Prostate gland (tissue), 2 donors: ENCODE results near the gene OTUD7B. TPM values are rescaled to one million over a fixed set of nuclear protein-coding genes. Genes with fewer than 3 reads are reported as not detected.

Experiments used
- DNase-seq: peaks from one replicate; pipeline ENCODE4 v3.0.0-alpha.2; 2019; ENCODE audit warnings: low spot score
- H3K27ac ChIP-seq, 2 donors: fragments of 200-600 bp; sonication (generic); 2 replicates each; pipeline ENCODE4 v1.5.1; 2017 to 2019
- H3K27me3 ChIP-seq: fragments of 200-600 bp; sonication (generic); replicated peaks from 2 replicates; pipeline ENCODE4 v1.5.1; 2019; ENCODE audit not compliant: insufficient read depth
- H3K36me3 ChIP-seq, 2 donors: fragments of 200-600 bp; sonication (generic); 1 replicate in 1 of 2; 2 replicates in 1 of 2; pipeline versions ENCODE4 v1.5.1 to v1.8.1; 2017 to 2019
- H3K4me1 ChIP-seq: fragments of 200-600 bp; sonication (generic); replicated peaks from 2 replicates; pipeline ENCODE4 v1.5.1; 2019
- H3K4me3 ChIP-seq, 2 donors: fragments of 200-600 bp; sonication (generic); 2 replicates each; pipeline ENCODE4 v1.5.1; 2017 to 2019
- H3K9me3 ChIP-seq: fragments of 200-600 bp; sonication (generic); 2 replicates; pipeline ENCODE4 v1.5.1; 2017
- POLR2A ChIP-seq: fragments of 450-650 bp; IDR thresholded peaks from one replicate; pipeline ENCODE4 v1.6.1; 2016; ENCODE audit warnings: antibody characterized with exemption, mild to moderate bottlenecking
- POLR2AphosphoS5 ChIP-seq: sonication (generic); formaldehyde crosslinking; IDR thresholded peaks from one replicate; pipeline ENCODE4 v1.6.1; 2017; ENCODE audit warnings: antibody characterized with exemption
- WGBS: methylation state at CpG from one replicate; pipeline ENCODE4 v1.1.5; 2018; 5-methylcytosine and 5-hydroxymethylcytosine counted together
- intact Hi-C: fragments of 100-400 bp; cut with DNase I; formaldehyde crosslinking; loops from one replicate; pipeline ENCODE4 v1.14.2; 2022
- total RNA-seq, 2 donors: library from RNA; depleted of rRNA; stranded (reverse); fragments of >200 nt; gene quantifications; one replicate each; pipeline ENCODE4 v1.1.0, GENCODE V29; 2016
- TF ChIP-seq, protein P1 (sequence below), 4 experiments: fragments of 200-600 bp in 2 of 4; fragments of 450-650 bp in 2 of 4; sonication (generic) in 2 of 4; IDR thresholded peaks; 1 replicate in 3 of 4; 2 replicates in 1 of 4; pipeline ENCODE4 v1.5.1; 2016 to 2019; ENCODE audit warnings: antibody characterized with exemption in 4 of 4, mild to moderate bottlenecking in 2 of 4, moderate library complexity in 2 of 4

Gene OTUD7B
- total RNA-seq, 2 donors from 2014 or later = 13.5 to 27.3 TPM

DNA sequence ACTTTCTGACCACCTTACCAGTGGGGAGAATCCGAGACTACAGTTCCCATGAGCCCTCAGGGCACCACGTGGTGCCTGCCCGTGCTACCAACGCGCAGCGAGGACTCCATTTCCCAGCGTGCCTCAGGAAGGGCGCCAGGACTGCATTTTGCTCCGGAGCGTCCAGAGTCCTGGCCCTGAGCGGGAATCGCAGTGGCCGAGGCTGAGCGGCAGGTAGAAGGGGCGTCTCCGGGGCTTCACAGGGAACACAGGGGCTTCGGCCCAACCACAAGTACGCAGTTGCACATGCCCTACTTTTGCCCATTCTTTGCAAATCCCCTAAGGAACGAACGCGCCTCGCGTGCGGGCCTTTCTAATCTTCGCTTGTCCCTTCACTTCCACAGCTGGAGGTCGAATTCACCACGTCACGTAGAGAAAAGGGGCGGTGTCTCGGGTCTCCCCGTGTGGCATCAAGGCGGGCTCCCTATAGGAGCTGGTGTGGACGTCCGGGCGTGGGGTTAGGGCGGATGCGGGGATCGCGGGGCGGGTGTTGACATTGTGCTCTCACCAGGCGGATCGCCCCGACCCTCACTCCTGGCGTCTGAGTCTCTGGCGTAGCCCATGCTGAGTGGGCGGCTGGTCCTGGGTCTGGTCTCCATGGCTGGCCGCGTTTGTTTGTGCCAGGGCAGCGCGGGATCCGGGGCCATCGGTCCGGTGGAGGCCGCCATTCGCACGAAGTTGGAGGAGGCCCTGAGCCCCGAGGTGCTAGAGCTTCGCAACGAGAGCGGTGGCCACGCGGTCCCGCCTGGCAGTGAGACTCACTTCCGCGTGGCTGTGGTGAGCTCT, 110.9 kb downstream of the OTUD7B start, which contains the start of gene BOLA1:
Gene BOLA1 (plus strand): TSS at position 109 of the 825 bp plus-strand sequence. CDS start 492 bp downstream, at position 601.
- 5% methylated on average over 41 of the region's 65 CpGs for WGBS
- Histone ChIP-seq H3K36me3 (no peaks in the 10 kb centered on the region), H3K4me1 (no peaks in the 10 kb centered on the region), H3K4me3 (peak within 1 kb of the TSS; percentile 42 to 54), H3K27me3 (no peaks in the 10 kb centered on the region), H3K27ac (peak within 1 kb of the TSS; percentile 82 to 86), H3K9me3 (no peaks in the 10 kb centered on the region)
- peak; percentile 95 for DNase-seq
- intact Hi-C loops = no loop called here
- TF ChIP-seq, protein P1, sequence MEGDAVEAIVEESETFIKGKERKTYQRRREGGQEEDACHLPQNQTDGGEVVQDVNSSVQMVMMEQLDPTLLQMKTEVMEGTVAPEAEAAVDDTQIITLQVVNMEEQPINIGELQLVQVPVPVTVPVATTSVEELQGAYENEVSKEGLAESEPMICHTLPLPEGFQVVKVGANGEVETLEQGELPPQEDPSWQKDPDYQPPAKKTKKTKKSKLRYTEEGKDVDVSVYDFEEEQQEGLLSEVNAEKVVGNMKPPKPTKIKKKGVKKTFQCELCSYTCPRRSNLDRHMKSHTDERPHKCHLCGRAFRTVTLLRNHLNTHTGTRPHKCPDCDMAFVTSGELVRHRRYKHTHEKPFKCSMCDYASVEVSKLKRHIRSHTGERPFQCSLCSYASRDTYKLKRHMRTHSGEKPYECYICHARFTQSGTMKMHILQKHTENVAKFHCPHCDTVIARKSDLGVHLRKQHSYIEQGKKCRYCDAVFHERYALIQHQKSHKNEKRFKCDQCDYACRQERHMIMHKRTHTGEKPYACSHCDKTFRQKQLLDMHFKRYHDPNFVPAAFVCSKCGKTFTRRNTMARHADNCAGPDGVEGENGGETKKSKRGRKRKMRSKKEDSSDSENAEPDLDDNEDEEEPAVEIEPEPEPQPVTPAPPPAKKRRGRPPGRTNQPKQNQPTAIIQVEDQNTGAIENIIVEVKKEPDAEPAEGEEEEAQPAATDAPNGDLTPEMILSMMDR (IDR thresholded peaks at IDR 0.05) = peak in 1 of 4 experiments; percentile 7
- TF ChIP-seq POLR2AphosphoS5 = peak; percentile 99
- peak; percentile 80 for TF ChIP-seq POLR2A

DNA sequence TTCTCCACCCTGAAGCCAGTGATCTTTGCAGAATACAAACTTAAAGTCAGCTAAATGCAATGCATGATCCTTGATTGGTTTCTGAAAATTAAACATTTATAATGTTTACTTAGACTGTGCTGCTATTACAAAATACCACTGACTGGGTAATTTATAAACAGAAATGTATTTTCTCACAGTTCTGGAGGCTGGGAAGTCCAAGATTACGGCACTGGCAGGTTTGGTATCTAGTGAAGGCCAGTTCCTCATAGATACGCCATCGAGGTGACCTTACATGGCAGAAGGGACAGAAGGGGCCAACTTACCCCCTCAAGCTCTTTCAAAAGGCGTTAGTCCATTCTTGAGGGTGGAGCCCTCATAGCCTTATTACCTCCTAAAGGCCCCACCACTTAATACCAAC, 114.0 kb downstream of the OTUD7B start:
- no peaks in the 10 kb centered on the region for H3K4me1 ChIP-seq
- no peak overlapping the region for H3K27ac ChIP-seq
- intact Hi-C loops = no loop called here
- no peak overlapping the region for H3K4me3 ChIP-seq
- no peak for DNase-seq
- TF ChIP-seq POLR2A = no peak
- TF ChIP-seq, protein P1 (IDR thresholded peaks at IDR 0.05) = no peak
- TF ChIP-seq POLR2AphosphoS5 = no peak
- WGBS = 97% methylated on average over 4 of the region's 4 CpGs
- H3K9me3 ChIP-seq = no peaks in the 10 kb centered on the region
- no peaks in the 10 kb centered on the region for H3K27me3 ChIP-seq
- H3K36me3 ChIP-seq = no peaks in the 10 kb centered on the region

DNA sequence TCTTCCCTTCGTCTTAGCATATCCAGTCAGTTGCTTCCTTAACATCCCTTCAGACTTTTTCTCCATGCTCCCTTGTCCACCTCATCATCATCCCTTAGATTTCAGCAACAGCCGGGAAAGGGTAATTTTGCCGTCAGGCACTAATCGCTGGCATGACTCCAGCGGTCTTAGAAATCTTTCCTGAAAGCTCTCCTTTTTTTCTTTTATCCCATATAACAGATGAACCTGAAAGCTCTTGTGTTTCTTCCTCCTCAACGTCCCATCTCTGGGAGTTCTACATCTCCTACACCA, 121.6 kb downstream of the OTUD7B start:
- peak; percentile 38 for DNase-seq
- 6% methylated on average over 6 of the region's 6 CpGs for WGBS

DNA sequence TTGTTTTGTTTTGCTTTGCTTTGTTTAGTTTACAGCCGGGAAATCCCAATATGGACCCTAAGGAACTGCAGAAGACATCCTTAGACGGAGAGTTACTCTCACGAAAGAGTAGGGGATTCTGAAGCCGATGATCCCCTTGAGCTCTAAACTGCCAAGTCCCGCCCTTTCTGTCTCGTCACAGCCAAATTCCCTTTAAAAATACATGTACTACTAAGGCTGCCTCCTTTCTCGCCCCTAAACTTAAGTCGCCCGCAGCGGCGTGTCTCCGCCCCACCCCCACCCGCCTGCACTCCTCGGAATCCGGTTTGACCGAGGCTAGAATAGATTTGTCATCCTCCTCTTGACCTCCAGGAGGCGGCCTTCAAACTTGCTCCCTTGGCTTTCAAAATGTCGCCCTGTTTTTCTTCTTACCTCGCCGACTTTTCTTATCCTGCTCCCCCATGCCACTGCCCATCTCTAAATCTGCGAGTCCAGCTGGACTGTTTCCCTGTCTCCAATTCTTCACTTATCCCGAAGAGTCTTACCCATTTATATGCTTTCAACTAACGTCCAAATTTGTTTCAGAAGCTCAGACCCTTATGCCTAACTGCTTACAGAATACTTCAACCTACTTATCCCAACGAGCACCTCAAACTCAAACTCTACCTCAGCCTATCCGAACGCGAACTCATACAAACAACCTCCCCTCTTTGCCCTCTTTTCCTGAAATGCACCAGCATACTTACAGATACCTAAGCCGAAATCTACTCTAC, 122.1 kb downstream of the OTUD7B start:
- no peaks in the 10 kb centered on the region for H3K36me3 ChIP-seq
- under 1% methylated on average over 28 of the region's 28 CpGs for WGBS
- intact Hi-C loops = no loop called here
- no peaks in the 10 kb centered on the region for H3K4me1 ChIP-seq
- H3K9me3 ChIP-seq = no peaks in the 10 kb centered on the region
- H3K4me3 ChIP-seq = peak overlapping the region; percentile 42 to 81
- peak overlapping the region; percentile 99 for H3K27ac ChIP-seq
- no peaks in the 10 kb centered on the region for H3K27me3 ChIP-seq
- peak; percentile 84 for DNase-seq
- TF ChIP-seq, protein P1 (IDR thresholded peaks at IDR 0.05) = peak; percentile 32 to 74 (median 64)
- TF ChIP-seq POLR2A (peak; percentile 75), POLR2AphosphoS5 (no peak)

More for the DNA sequence above, 121.6 kb downstream of the OTUD7B start:
- Histone ChIP-seq H3K27ac (peak overlapping the region; percentile 99), H3K4me1 (no peaks in the 10 kb centered on the region), H3K9me3 (no peaks in the 10 kb centered on the region), H3K36me3 (no peaks in the 10 kb centered on the region), H3K27me3 (no peaks in the 10 kb centered on the region), H3K4me3 (peak overlapping the region; percentile 42 to 81)
- TF ChIP-seq, protein P1 (IDR thresholded peaks at IDR 0.05) = no peak
- TF ChIP-seq POLR2AphosphoS5 (no peak), POLR2A (no peak)
- intact Hi-C loops = no loop called here

Other genes with a start within 250 kb of the OTUD7B start
- gene FCGR1A, start 228.0 kb downstream of the OTUD7B start, total RNA-seq = 1 to 10 TPM in 1 of 2 donors, under 1 TPM in 1; 0.32 to 7.6 TPM
- gene BOLA1, start 111.2 kb downstream of the OTUD7B start, total RNA-seq = 10 to 100 TPM; 37.8 to 40.6 TPM
- gene SV2A, start 92.9 kb downstream of the OTUD7B start, total RNA-seq = 1 to 10 TPM; 2.1 to 3.4 TPM
- 10 to 100 TPM; 15.0 to 22.1 TPM for gene SF3B4, start 82.9 kb downstream of the OTUD7B start, total RNA-seq
- 10 to 100 TPM in 1 of 2 donors, 1 to 10 TPM in 1; 2.6 to 25.5 TPM for gene MTMR11, start 73.8 kb downstream of the OTUD7B start, total RNA-seq
- 10 to 100 TPM; 29.6 to 33.3 TPM for gene VPS45, start 57.0 kb upstream of the OTUD7B start, total RNA-seq
- 10 to 100 TPM; 33.1 to 75.0 TPM for gene PLEKHO1, start 139.2 kb upstream of the OTUD7B start, total RNA-seq
- 10 to 100 TPM in 1 of 2 donors, 1 to 10 TPM in 1; 9.8 to 13.5 TPM for gene ANP32E, start 225.4 kb upstream of the OTUD7B start, total RNA-seq
- 1 to 10 TPM in 1 of 2 donors, under 1 TPM in 1; 0.36 to 3.3 TPM for gene CA14, start 247.0 kb upstream of the OTUD7B start, total RNA-seq